Mesothelial cell of epicardium (in vitro differentiated cells): ENCODE data around the gene SMO. TPM values are rescaled to one million over a fixed set of nuclear protein-coding genes. Genes with fewer than 3 reads are reported as not detected.

Experiments
- DNase-seq, 2 experiments: peaks; one replicate each; pipeline ENCODE4 v3.0.0; 2021; ENCODE audit warnings: low spot score in 2 of 2; ENCODE audit not compliant: unreplicated experiment in 2 of 2
- H3K27ac Mint-ChIP-seq: 2 replicates; pipeline ENCODE4 v1.8.0; 2021; ENCODE audit warnings: mixed read lengths
- H3K27me3 Mint-ChIP-seq: 2 replicates; pipeline ENCODE4 v1.8.0; 2021; ENCODE audit warnings: low read depth, mixed read lengths
- H3K36me3 Mint-ChIP-seq: 2 replicates; pipeline ENCODE4 v1.8.0; 2021; ENCODE audit warnings: mixed read lengths
- H3K4me1 Mint-ChIP-seq: 2 replicates; pipeline ENCODE4 v1.8.0; 2021; ENCODE audit warnings: mixed read lengths
- H3K4me3 Mint-ChIP-seq: 2 replicates; pipeline ENCODE4 v1.8.0; 2021; ENCODE audit warnings: mild to moderate bottlenecking, moderate library complexity, mixed read lengths
- H3K9me3 Mint-ChIP-seq: 2 replicates; pipeline ENCODE4 v1.8.0; 2021; ENCODE audit warnings: mixed read lengths
- total RNA-seq: library from RNA; stranded (reverse); gene quantifications from 3 replicates; pipeline ENCODE4 v1.2.1, GENCODE V29; 2021
- TF ChIP-seq, protein P1 (sequence below): fragments of 200-600 bp; sonication (generic); IDR thresholded peaks from one replicate; pipeline ENCODE4 v1.5.0; 2021; ENCODE audit warnings: antibody characterized with exemption; ENCODE audit not compliant: unreplicated experiment

Gene SMO
- total RNA-seq = 134 to 135 TPM (median 134 TPM) in 3 replicates

- peaks cover 35% of the 10 kb centered on the region for H3K4me1 Mint-ChIP-seq
- H3K27ac Mint-ChIP-seq = peak within 1 kb of the TSS; percentile 84
- peak within 1 kb of the TSS; percentile 84 for H3K4me3 Mint-ChIP-seq
- no peaks in the 10 kb centered on the region for H3K27me3 Mint-ChIP-seq
- no peaks in the 10 kb centered on the region for H3K9me3 Mint-ChIP-seq
- TF ChIP-seq, protein P1, sequence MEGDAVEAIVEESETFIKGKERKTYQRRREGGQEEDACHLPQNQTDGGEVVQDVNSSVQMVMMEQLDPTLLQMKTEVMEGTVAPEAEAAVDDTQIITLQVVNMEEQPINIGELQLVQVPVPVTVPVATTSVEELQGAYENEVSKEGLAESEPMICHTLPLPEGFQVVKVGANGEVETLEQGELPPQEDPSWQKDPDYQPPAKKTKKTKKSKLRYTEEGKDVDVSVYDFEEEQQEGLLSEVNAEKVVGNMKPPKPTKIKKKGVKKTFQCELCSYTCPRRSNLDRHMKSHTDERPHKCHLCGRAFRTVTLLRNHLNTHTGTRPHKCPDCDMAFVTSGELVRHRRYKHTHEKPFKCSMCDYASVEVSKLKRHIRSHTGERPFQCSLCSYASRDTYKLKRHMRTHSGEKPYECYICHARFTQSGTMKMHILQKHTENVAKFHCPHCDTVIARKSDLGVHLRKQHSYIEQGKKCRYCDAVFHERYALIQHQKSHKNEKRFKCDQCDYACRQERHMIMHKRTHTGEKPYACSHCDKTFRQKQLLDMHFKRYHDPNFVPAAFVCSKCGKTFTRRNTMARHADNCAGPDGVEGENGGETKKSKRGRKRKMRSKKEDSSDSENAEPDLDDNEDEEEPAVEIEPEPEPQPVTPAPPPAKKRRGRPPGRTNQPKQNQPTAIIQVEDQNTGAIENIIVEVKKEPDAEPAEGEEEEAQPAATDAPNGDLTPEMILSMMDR = no peak
- peaks cover 12% of the 10 kb centered on the region for H3K36me3 Mint-ChIP-seq
- peak; percentile 77 to 89 for DNase-seq
These were observed at the start of gene SMO for GRCh38 chr7:129188372-129188891. Gene SMO (plus strand): TSS chr7:129188633. CDS start chr7:129189152, 519 bp downstream.

DNA sequence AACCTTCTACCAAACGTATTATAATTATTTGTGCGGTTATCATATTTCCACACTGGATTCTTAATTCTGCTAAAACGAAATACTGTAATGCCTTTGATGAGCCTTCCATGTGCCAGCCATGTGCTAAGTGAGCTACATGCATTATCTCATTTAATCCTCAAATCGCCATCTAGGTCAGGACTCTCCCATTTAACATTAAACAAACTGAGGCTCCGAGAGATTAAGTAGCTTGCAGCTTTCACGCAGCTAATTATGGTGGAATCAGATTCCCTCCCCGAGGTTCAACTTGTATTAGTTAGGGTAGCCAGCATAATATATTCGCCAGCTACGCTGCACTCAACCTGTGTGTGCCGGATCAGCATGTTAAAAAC is 44.7 kb upstream of the SMO start:
- Mint-ChIP-seq H3K4me3 (peak overlapping the region; percentile 71), H3K4me1 (peaks cover 9% of the 10 kb centered on the region), H3K27ac (no peak overlapping the region), H3K27me3 (peaks cover 64% of the 10 kb centered on the region), H3K9me3 (no peaks in the 10 kb centered on the region), H3K36me3 (no peaks in the 10 kb centered on the region)
- TF ChIP-seq, protein P1 = no peak
- DNase-seq = no peak

DNA sequence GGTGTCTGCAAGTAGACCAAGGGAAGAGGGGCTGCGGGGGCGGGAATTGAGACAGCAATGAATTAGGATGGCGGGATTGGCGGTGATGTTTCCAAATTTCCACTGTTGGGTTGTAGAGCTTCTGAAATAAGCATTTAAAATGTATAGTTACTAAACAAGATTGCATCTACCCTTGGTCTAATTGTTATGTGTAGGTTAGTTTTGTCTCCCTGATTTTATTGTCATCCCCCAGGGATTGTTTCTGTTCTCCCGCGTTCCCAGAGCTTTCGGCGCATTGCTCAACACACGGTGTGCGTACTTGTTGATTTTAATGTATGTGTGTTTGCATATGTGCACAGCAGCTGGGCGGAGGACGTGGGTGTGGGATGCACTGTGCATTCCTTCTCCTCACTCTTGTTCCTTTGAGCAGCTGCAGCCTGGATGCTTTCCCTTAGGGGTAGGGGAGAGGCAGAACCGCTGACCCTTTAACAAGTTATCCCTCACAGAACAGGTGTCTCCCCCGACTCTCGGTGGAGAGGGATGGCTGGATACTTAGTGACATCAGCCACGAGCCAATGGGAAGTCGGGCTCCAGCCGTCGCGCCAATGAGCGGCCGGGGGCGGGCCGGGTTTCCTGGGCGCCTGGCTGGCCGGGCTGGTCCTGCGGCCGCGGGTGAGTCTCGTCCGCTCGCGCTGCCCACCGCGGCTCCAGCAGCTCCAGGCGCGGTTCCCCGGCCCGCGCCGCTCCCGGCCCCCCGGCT is 44.2 kb upstream of the SMO start, which contains the start of gene TSPAN33:
Gene TSPAN33, plus strand, starts transcription at position 613 of the 739 bp plus-strand sequence. CDS start 274 bp downstream, outside the sequence.
- peaks cover 67% of the 10 kb centered on the region for H3K27me3 Mint-ChIP-seq
- H3K36me3 Mint-ChIP-seq = no peaks in the 10 kb centered on the region
- peak within 1 kb of the TSS; percentile 71 for H3K4me3 Mint-ChIP-seq
- peaks cover 9% of the 10 kb centered on the region for H3K4me1 Mint-ChIP-seq
- no peaks in the 10 kb centered on the region for H3K9me3 Mint-ChIP-seq
- DNase-seq = peak; percentile 62 to 83
- H3K27ac Mint-ChIP-seq = no peak within 1 kb of the TSS
- TF ChIP-seq, protein P1 = no peak

GRCh38 chr7:129144834-129145668 is 43.4 kb upstream of the SMO start:
- Mint-ChIP-seq H3K4me3 (peak overlapping the region; percentile 65), H3K9me3 (no peaks in the 10 kb centered on the region), H3K27ac (no peak overlapping the region), H3K36me3 (no peaks in the 10 kb centered on the region), H3K4me1 (peaks cover 9% of the 10 kb centered on the region), H3K27me3 (peaks cover 66% of the 10 kb centered on the region)
- DNase-seq = no peak
- TF ChIP-seq, protein P1 = no peak

DNA sequence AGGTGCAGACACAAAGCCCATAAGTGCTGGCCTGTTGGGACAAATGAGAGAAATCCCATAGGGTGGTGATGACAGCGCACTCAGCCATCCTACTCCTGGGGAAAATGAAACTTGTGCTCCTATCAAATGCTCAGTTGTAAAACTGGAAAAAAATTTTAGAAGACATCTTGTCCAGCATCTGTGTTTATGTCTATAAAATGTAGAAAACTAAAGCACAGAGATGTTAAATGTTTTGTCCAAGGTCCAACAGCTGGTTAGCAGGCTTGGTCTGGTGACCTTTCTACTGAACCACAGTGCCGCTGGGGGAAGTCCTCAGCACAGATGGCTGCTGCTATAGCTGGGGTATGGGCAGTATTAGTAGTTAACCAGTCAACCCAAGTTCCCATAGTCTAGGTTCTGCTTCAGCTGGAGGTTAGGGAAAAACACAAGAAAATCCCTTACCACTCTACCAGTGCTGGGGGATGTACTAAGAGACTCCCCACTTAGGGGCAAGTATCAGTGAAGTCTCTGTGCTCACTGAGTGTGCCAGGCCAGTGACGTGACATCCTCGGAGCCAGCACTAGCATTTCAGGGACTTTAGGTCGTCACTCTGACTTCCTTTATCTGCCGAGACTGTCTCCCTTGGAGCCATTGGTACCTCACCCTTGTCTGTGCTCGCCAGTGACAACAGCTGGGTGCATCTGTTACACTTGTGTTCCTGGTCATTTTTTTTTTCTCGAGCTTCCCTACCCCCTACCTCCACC is 42.0 kb upstream of the SMO start:
- TF ChIP-seq, protein P1 = no peak
- Mint-ChIP-seq H3K36me3 (no peaks in the 10 kb centered on the region), H3K9me3 (no peaks in the 10 kb centered on the region), H3K4me1 (peaks cover 9% of the 10 kb centered on the region), H3K27me3 (peaks cover 61% of the 10 kb centered on the region), H3K4me3 (peak overlapping the region; percentile 64), H3K27ac (no peak overlapping the region)
- no peak for DNase-seq
